Neuronal stem cell (in vitro differentiated cells): ENCODE results near the gene DELE1.
"Not testable (repeated sequence)": the region's sequence is repeated elsewhere in the genome, so short reads cannot be mapped to it uniquely, and the experiment has no call there.

Experiments used
- DNase-seq: peaks from one replicate; pipeline ENCODE4 v3.0.0-alpha.2; 2013; ENCODE audit warnings: low spot score
- H2AFZ ChIP-seq: one replicate; pipeline ENCODE4 v1.6.1; 2013; ENCODE audit warnings: mild to moderate bottlenecking, low read length, inconsistent platforms
- H2AK5ac ChIP-seq: 2 replicates; pipeline ENCODE4 v1.6.1; 2013; ENCODE audit warnings: low read depth, mild to moderate bottlenecking, inconsistent platforms, low read length, moderate library complexity, mixed read lengths
- H2BK120ac ChIP-seq: 2 replicates; pipeline ENCODE4 v1.6.1; 2013; ENCODE audit warnings: low read depth, mild to moderate bottlenecking, inconsistent platforms, low read length, moderate library complexity, mixed read lengths
- H2BK12ac ChIP-seq: one replicate; pipeline ENCODE4 v1.6.1; 2013; ENCODE audit warnings: low read length, inconsistent platforms
- H2BK15ac ChIP-seq: 2 replicates; pipeline ENCODE4 v1.6.1; 2013; ENCODE audit warnings: mild to moderate bottlenecking, low read length, inconsistent platforms, mixed read lengths
- H2BK5ac ChIP-seq: one replicate; pipeline ENCODE4 v1.6.1; 2013; ENCODE audit warnings: inconsistent platforms, mild to moderate bottlenecking, low read length, moderate library complexity
- H3K14ac ChIP-seq: one replicate; pipeline ENCODE4 v1.6.1; 2013; ENCODE audit warnings: low read length, inconsistent platforms
- H3K18ac ChIP-seq: 2 replicates; pipeline ENCODE4 v1.6.1; 2013; ENCODE audit warnings: low read length, inconsistent platforms
- H3K23ac ChIP-seq: 2 replicates; pipeline ENCODE4 v1.6.1; 2013; ENCODE audit warnings: low read depth, mild to moderate bottlenecking, mixed read lengths, low read length, inconsistent platforms; ENCODE audit not compliant: poor library complexity
- H3K27ac ChIP-seq: replicated peaks from 3 replicates; pipeline ENCODE4 v1.5.1; 2013; ENCODE audit warnings: low read length, inconsistent platforms
- H3K27me3 ChIP-seq, 3 experiments: 2 replicates each; pipeline ENCODE4 v1.6.1; 2013; ENCODE audit warnings: low read length in 3 of 3, mild to moderate bottlenecking in 2 of 3, inconsistent platforms in 1 of 3, low read depth in 1 of 3, mixed read lengths in 1 of 3, moderate library complexity in 1 of 3; ENCODE audit not compliant: control insufficient read depth in 3 of 3, insufficient read depth in 3 of 3
- H3K36me3 ChIP-seq, 2 donors: replicated peaks in 1 of 2; 2 replicates each; pipeline ENCODE4 v1.6.1; 2013; ENCODE audit warnings: low read length in 2 of 2; ENCODE audit not compliant: control insufficient read depth in 2 of 2, insufficient read depth in 2 of 2
- H3K4ac ChIP-seq: 2 replicates; pipeline ENCODE4 v1.6.1; 2013; ENCODE audit warnings: inconsistent platforms, mild to moderate bottlenecking, low read length, moderate library complexity
- H3K4me1 ChIP-seq, 2 donors: 1 replicate in 1 of 2; 2 replicates in 1 of 2; pipeline ENCODE4 v1.6.1; 2013; ENCODE audit warnings: low read length in 2 of 2, low read depth in 1 of 2; ENCODE audit not compliant: control insufficient read depth in 2 of 2, insufficient read depth in 1 of 2
- H3K4me2 ChIP-seq: one replicate; pipeline ENCODE4 v1.6.1; 2013; ENCODE audit warnings: mild to moderate bottlenecking, low read length, inconsistent platforms; ENCODE audit not compliant: insufficient read depth, poor library complexity, severe bottlenecking
- H3K4me3 ChIP-seq, 2 donors: 2 replicates each; pipeline ENCODE4 v1.5.1; 2013; ENCODE audit warnings: low read length in 2 of 2, mild to moderate bottlenecking in 2 of 2, inconsistent platforms in 1 of 2, moderate library complexity in 1 of 2
- H3K79me1 ChIP-seq: one replicate; pipeline ENCODE4 v1.6.1; 2013; ENCODE audit warnings: low read depth, mild to moderate bottlenecking, inconsistent platforms, low read length, moderate library complexity
- H3K9ac ChIP-seq: one replicate; pipeline ENCODE4 v1.6.1; 2013; ENCODE audit warnings: mild to moderate bottlenecking, low read depth, low read length, inconsistent platforms; ENCODE audit not compliant: poor library complexity
- H3K9me3 ChIP-seq, 2 donors: replicated peaks in 1 of 2; 2 replicates each; pipeline versions ENCODE3 to v1.6.1; 2013; ENCODE audit warnings: low read length in 2 of 2, mild to moderate bottlenecking in 2 of 2, inconsistent platforms in 1 of 2, low read depth in 1 of 2, mixed read lengths in 1 of 2, moderate library complexity in 1 of 2; ENCODE audit not compliant: control insufficient read depth in 2 of 2, insufficient read depth in 1 of 2
- H4K8ac ChIP-seq: one replicate; pipeline ENCODE4 v1.6.1; 2013; ENCODE audit warnings: low read depth, mild to moderate bottlenecking, inconsistent platforms, low read length, moderate library complexity
- H4K91ac ChIP-seq: one replicate; pipeline ENCODE4 v1.6.1; 2013; ENCODE audit warnings: low read length, low read depth, mild to moderate bottlenecking, inconsistent platforms; ENCODE audit not compliant: poor library complexity
- WGBS, 2 donors: extraction: QIAGEN DNeasy Blood & Tissue Kit; methylation state at CpG; one replicate each; pipeline ENCODE4 v1.1.7; 2013; ENCODE audit warnings: missing lambda C conversion rate in 2 of 2, mixed read lengths in 1 of 2; ENCODE audit not compliant: insufficient read length in 2 of 2, insufficient replicate concordance in 1 of 2; ENCODE audit errors: extremely low coverage in 2 of 2; 5-methylcytosine and 5-hydroxymethylcytosine counted together

The DELE1 gene

GRCh38 chr5:141890429-141890828 lies 33.2 kb upstream of the DELE1 start:
- DNase-seq, H3K27me3 ChIP-seq, H3K4ac ChIP-seq, H4K91ac ChIP-seq, H3K27ac ChIP-seq, H2AFZ ChIP-seq, H3K9me3 ChIP-seq, H2AK5ac ChIP-seq, H3K9ac ChIP-seq, H3K4me1 ChIP-seq, H3K4me2 ChIP-seq, H3K14ac ChIP-seq, H2BK5ac ChIP-seq, H3K36me3 ChIP-seq, H2BK120ac ChIP-seq, H2BK15ac ChIP-seq, H2BK12ac ChIP-seq, H3K4me3 ChIP-seq, H3K79me1 ChIP-seq, H3K23ac ChIP-seq, H4K8ac ChIP-seq, H3K18ac ChIP-seq: not testable (repeated sequence)
- WGBS, 2 donors = no CpG with 5 or more reads among the region's 2 CpGs

GRCh38 chr5:141897425-141897824 lies 26.2 kb upstream of the DELE1 start:
- Histone ChIP-seq H3K14ac (no peak overlapping the region), H3K4me3 (no peak overlapping the region), H2BK5ac (no peak overlapping the region), H2BK15ac (no peak overlapping the region), H2BK120ac (no peak overlapping the region), H2AK5ac (no peak overlapping the region), H3K36me3 (no peaks in the 10 kb centered on the region), H3K27ac (no peak overlapping the region), H3K79me1 (no peaks in the 10 kb centered on the region), H3K23ac (no peak overlapping the region), H4K8ac (no peak overlapping the region), H3K9ac (no peak overlapping the region), H2BK12ac (no peak overlapping the region), H3K9me3 (no peaks in the 10 kb centered on the region), H3K4me1 (no peaks in the 10 kb centered on the region), H3K18ac (no peak overlapping the region), H3K4me2 (no peak overlapping the region), H2AFZ (no peak overlapping the region), H4K91ac (no peak overlapping the region), H3K27me3 (no peaks in the 10 kb centered on the region), H3K4ac (no peak overlapping the region)
- DNase-seq = no peak
- no CpG with 5 or more reads among the region's 4 CpGs for WGBS, 2 donors

GRCh38 chr5:141898448-141899049 lies 25.1 kb upstream of the DELE1 start:
- Histone ChIP-seq H2AFZ (no peak overlapping the region), H2BK15ac (no peak overlapping the region), H3K9me3 (no peaks in the 10 kb centered on the region), H3K4ac (no peak overlapping the region), H3K14ac (no peak overlapping the region), H3K36me3 (no peaks in the 10 kb centered on the region), H3K18ac (no peak overlapping the region), H3K9ac (no peak overlapping the region), H2BK120ac (no peak overlapping the region), H3K4me1 (peaks cover 0 to 2% of the 10 kb centered on the region in 2 donors), H3K4me2 (no peak overlapping the region), H3K23ac (no peak overlapping the region), H2AK5ac (no peak overlapping the region), H3K79me1 (no peaks in the 10 kb centered on the region), H3K27me3 (no peaks in the 10 kb centered on the region), H2BK5ac (no peak overlapping the region), H3K4me3 (no peak overlapping the region), H2BK12ac (no peak overlapping the region), H4K8ac (no peak overlapping the region), H4K91ac (no peak overlapping the region), H3K27ac (no peak overlapping the region)
- WGBS, 2 donors = no CpG with 5 or more reads among the region's 2 CpGs
- DNase-seq = no peak

GRCh38 chr5:141902015-141902814 lies 21.5 kb upstream of the DELE1 start:
- no peak overlapping the region for H3K4ac ChIP-seq
- H2AFZ ChIP-seq = no peak overlapping the region
- no peak overlapping the region for H3K18ac ChIP-seq
- H2BK5ac ChIP-seq = no peak overlapping the region
- peaks cover 0 to 2% of the 10 kb centered on the region in 2 donors for H3K4me1 ChIP-seq
- no peaks in the 10 kb centered on the region for H3K9me3 ChIP-seq
- no peaks in the 10 kb centered on the region for H3K27me3 ChIP-seq
- no peak overlapping the region for H2AK5ac ChIP-seq
- WGBS, 2 donors = no CpG with 5 or more reads among the region's 5 CpGs
- no peaks in the 10 kb centered on the region for H3K79me1 ChIP-seq
- H3K27ac ChIP-seq = no peak overlapping the region
- no peak overlapping the region for H3K23ac ChIP-seq
- H2BK15ac ChIP-seq = no peak overlapping the region
- H3K36me3 ChIP-seq = no peaks in the 10 kb centered on the region
- no peak overlapping the region for H3K4me2 ChIP-seq
- H3K14ac ChIP-seq = no peak overlapping the region
- H4K91ac ChIP-seq = no peak overlapping the region
- H2BK120ac ChIP-seq = no peak overlapping the region
- no peak overlapping the region for H4K8ac ChIP-seq
- H3K9ac ChIP-seq = no peak overlapping the region
- H2BK12ac ChIP-seq = no peak overlapping the region
- no peak for DNase-seq
- H3K4me3 ChIP-seq = no peak overlapping the region
